Measurements from ENCODE around the gene PRLHR. TPM values are rescaled to one million over a fixed set of nuclear protein-coding genes. Genes with fewer than 3 reads are reported as not detected.
A peak's percentile ranks its signal among the peaks of the same experiment; 100 is the strongest.

The PRLHR gene
- polyA plus RNA-seq (2013): not detected

DNA sequence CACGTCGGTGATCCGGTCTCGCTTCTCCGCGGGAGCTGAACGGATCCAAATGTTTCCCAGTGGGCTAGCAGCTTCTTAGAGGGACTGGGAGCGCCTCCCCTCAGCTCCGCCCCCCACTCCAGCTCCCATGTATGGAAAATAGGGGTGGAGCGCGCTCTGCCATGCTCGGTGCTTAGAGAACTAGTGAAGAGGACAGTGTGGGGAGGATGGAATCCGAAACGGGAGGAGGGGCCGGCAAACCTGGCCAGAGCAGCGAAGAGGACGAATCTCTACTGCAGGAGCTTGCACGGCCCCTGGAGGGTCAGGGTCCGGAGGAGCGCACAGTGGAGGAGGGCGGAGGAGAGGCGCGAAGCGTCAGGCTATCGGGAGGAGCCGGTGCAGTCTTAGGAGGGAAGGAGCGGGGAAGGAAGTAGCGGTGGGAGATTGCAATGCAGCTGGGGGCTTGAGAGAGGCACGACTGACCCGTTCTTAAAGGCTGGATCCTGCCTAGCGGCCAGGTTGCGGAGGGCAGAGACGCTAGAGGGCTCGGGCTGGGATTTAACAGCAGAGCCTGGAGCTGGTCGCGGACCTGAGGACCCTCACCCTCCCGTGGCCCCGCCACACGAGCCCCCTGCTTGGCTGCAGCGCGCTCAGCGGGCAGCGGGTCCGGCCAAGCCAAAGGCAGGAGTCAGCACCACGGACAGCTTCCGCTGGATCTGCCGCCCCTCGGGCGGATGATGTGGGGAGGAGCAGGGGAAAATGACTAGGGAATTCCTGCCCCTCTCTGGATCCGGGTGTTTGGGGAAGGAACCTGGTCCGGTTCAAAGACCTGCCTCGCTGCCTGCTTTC, at the start of gene PRLHR:
Gene PRLHR, minus strand, starts transcription at position 51 of the 828 bp plus-strand sequence. CDS start 404 bp downstream, outside the sequence.
- ChIA-PET CTCF (interaction anchor here (1.0 to 2.0 kb wide), 3 partner anchors 10 to 203 kb away, joined by 3 to 6 read pairs (median 5); no protein-coding TSS in a partner anchor), POLR2A (no interaction called here)
- no peaks in the 10 kb centered on the region for H3K36me3 ChIP-seq (ENCODE audit: control insufficient read depth in 4 of 4, insufficient read depth in 4 of 4, low read length in 3 of 4)
- no peak within 1 kb of the TSS for H3K4me3 ChIP-seq (ENCODE audit: control insufficient read depth in 1 of 7, extremely low read depth in 1 of 7, insufficient read depth in 4 of 7, low read depth in 2 of 7, low read length in 6 of 7)
- 3% methylated on average over 22 of the region's 52 CpGs for WGBS (ENCODE audit: insufficient coverage)
- peaks cover 21 to 87% (median 42%) of the 10 kb centered on the region in 5 experiments for H3K27me3 ChIP-seq (replicated peaks in 2 of 5; ENCODE audit: control insufficient read depth in 4 of 5, insufficient read depth in 5 of 5, low read length in 4 of 5)
- peak in 2 of 3 donors; percentile 24 to 33 for DNase-seq
- peaks cover 0 to 11% (median 4%) of the 10 kb centered on the region in 5 experiments for H3K9me3 ChIP-seq (ENCODE audit: control extremely low read depth in 1 of 5, control insufficient read depth in 4 of 5, insufficient read depth in 2 of 5, low read depth in 1 of 5, low read length in 4 of 5)
- H3K4me1 ChIP-seq (ENCODE audit: control extremely low read depth in 1 of 4, control insufficient read depth in 4 of 4, insufficient read depth in 4 of 4, low read length in 3 of 4): peaks cover 0 to 3% (median 0%) of the 10 kb centered on the region in 4 experiments
- no peak within 1 kb of the TSS for H3K27ac ChIP-seq (ENCODE audit: insufficient read depth in 1 of 2, low read depth in 1 of 2, low read length in 2 of 2, poor library complexity in 1 of 2, severe bottlenecking in 2 of 2)

DNA sequence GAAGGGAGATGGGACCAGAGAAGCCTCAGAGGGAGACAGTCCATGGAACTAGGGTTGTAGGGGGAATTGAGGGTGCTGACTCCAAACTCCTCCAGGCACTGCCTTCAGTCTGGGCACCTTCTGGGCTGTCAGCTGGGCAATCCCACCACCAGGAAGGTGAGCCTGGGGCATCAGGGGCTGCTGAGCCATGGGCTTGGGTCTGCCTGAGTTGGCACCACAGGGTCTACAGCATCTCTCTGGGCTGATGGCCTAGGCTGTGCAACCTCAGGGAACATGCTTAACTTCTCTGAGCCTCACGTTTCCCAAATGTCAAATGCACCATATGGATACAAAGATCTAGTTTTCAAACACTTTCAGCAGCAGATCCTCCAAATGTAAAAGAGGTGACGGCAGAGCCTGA, 46.8 kb upstream of the PRLHR start:
- Histone ChIP-seq H3K4me3 (ENCODE audit: control insufficient read depth in 1 of 7, extremely low read depth in 1 of 7, insufficient read depth in 4 of 7, low read depth in 2 of 7, low read length in 6 of 7) (no peak overlapping the region), H3K36me3 (ENCODE audit: control insufficient read depth in 4 of 4, insufficient read depth in 4 of 4, low read length in 3 of 4) (no peaks in the 10 kb centered on the region), H3K27ac (ENCODE audit: insufficient read depth in 1 of 2, low read depth in 1 of 2, low read length in 2 of 2, poor library complexity in 1 of 2, severe bottlenecking in 2 of 2) (no peak overlapping the region), H3K9me3 (ENCODE audit: control extremely low read depth in 1 of 5, control insufficient read depth in 4 of 5, insufficient read depth in 2 of 5, low read depth in 1 of 5, low read length in 4 of 5) (peaks cover 1 to 14% (median 4%) of the 10 kb centered on the region in 5 experiments), H3K4me1 (ENCODE audit: control extremely low read depth in 1 of 4, control insufficient read depth in 4 of 4, insufficient read depth in 4 of 4, low read length in 3 of 4) (no peaks in the 10 kb centered on the region), H3K27me3 (replicated peaks in 2 of 5; ENCODE audit: control insufficient read depth in 4 of 5, insufficient read depth in 5 of 5, low read length in 4 of 5) (peaks cover 0 to 35% (median 8%) of the 10 kb centered on the region in 5 experiments)
- CTCF ChIA-PET: no interaction called here
- no peak for DNase-seq
- WGBS (ENCODE audit: insufficient coverage): no CpG with 5 or more reads among the region's 2 CpGs
- POLR2A ChIA-PET: no interaction called here

DNA sequence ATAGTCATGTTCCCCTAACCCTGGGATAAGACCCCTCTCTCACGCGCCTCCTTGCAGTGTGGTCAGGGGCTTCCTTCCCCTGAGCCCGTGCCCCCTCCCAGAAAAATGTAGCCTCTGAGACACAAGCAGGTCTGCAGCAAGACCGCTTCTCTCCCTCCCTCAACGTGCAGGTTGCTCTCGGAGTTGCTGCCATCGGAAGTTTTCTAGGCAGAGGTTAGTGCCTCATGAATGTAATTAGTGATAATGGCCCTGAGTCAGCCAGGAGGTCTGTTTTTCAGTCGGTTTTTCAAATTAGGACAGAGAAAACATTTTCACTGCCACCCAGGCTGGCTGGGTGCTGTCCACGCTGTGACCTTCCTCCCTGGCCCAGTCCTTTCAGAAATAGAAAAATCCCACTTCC, 43.2 kb upstream of the PRLHR start:
- WGBS (ENCODE audit: insufficient coverage): 76% methylated on average over 4 of the region's 9 CpGs
- no peak for DNase-seq
- peaks cover 1 to 17% (median 4%) of the 10 kb centered on the region in 5 experiments for H3K9me3 ChIP-seq (ENCODE audit: control extremely low read depth in 1 of 5, control insufficient read depth in 4 of 5, insufficient read depth in 2 of 5, low read depth in 1 of 5, low read length in 4 of 5)
- peaks cover 0 to 59% (median 12%) of the 10 kb centered on the region in 5 experiments for H3K27me3 ChIP-seq (replicated peaks in 2 of 5; ENCODE audit: control insufficient read depth in 4 of 5, insufficient read depth in 5 of 5, low read length in 4 of 5)
- CTCF ChIA-PET: interaction anchor here (1.3 kb wide), 1 partner anchor 11 kb away, joined by 3 read pairs; no protein-coding TSS in a partner anchor
- H3K4me3 ChIP-seq (ENCODE audit: control insufficient read depth in 1 of 7, extremely low read depth in 1 of 7, insufficient read depth in 4 of 7, low read depth in 2 of 7, low read length in 6 of 7): no peak overlapping the region
- H3K36me3 ChIP-seq (ENCODE audit: control insufficient read depth in 4 of 4, insufficient read depth in 4 of 4, low read length in 3 of 4): no peaks in the 10 kb centered on the region
- H3K4me1 ChIP-seq (ENCODE audit: control extremely low read depth in 1 of 4, control insufficient read depth in 4 of 4, insufficient read depth in 4 of 4, low read length in 3 of 4): no peaks in the 10 kb centered on the region
- no peak overlapping the region for H3K27ac ChIP-seq (ENCODE audit: insufficient read depth in 1 of 2, low read depth in 1 of 2, low read length in 2 of 2, poor library complexity in 1 of 2, severe bottlenecking in 2 of 2)
- POLR2A ChIA-PET: no interaction called here

DNA sequence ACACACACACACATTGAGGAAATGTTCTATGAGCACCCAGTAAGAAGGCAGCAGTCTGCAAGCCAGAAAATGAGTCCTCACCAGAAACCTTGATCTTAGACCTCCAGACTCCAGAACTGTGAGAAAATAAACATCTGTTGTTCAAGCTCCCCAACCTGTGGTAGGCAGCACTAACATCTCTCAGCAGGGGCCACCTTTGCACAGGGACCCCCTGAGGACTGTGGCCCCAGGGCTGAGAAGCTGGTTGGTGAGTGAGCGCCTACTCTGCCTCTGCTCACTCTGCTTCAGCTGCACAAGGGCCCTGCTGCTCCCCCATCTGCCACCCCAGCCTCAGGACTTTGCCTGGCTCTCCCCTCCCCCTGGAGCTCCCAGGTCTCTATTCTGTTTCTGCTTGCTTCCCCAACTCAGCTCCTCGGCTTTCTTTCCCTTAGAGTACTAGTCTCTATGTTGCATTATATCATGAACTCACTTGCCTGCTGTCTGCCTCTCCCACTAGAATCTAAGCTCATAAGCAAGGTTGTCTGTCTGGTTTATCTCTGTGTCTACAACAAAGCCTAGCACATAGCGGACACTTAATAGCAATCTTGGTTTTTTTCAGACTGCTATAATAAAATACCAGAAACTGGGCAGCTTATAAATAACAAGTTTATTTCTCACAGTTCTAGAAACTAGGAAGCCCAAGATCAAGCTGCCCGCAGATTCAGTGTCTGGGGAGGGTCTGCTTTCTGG, 40.4 kb upstream of the PRLHR start:
- no peaks in the 10 kb centered on the region for H3K36me3 ChIP-seq (ENCODE audit: control insufficient read depth in 4 of 4, insufficient read depth in 4 of 4, low read length in 3 of 4)
- ChIA-PET CTCF (no interaction called here), POLR2A (no interaction called here)
- H3K27me3 ChIP-seq (replicated peaks in 2 of 5; ENCODE audit: control insufficient read depth in 4 of 5, insufficient read depth in 5 of 5, low read length in 4 of 5): peaks cover 0 to 58% (median 8%) of the 10 kb centered on the region in 5 experiments
- H3K4me3 ChIP-seq (ENCODE audit: control insufficient read depth in 1 of 7, extremely low read depth in 1 of 7, insufficient read depth in 4 of 7, low read depth in 2 of 7, low read length in 6 of 7): no peak overlapping the region
- no peaks in the 10 kb centered on the region for H3K4me1 ChIP-seq (ENCODE audit: control extremely low read depth in 1 of 4, control insufficient read depth in 4 of 4, insufficient read depth in 4 of 4, low read length in 3 of 4)
- H3K9me3 ChIP-seq (ENCODE audit: control extremely low read depth in 1 of 5, control insufficient read depth in 4 of 5, insufficient read depth in 2 of 5, low read depth in 1 of 5, low read length in 4 of 5): peaks cover 0 to 9% (median 4%) of the 10 kb centered on the region in 5 experiments
- H3K27ac ChIP-seq (ENCODE audit: insufficient read depth in 1 of 2, low read depth in 1 of 2, low read length in 2 of 2, poor library complexity in 1 of 2, severe bottlenecking in 2 of 2): no peak overlapping the region
- no peak for DNase-seq
- 85% methylated on average over 3 of the region's 4 CpGs for WGBS (ENCODE audit: insufficient coverage)

DNA sequence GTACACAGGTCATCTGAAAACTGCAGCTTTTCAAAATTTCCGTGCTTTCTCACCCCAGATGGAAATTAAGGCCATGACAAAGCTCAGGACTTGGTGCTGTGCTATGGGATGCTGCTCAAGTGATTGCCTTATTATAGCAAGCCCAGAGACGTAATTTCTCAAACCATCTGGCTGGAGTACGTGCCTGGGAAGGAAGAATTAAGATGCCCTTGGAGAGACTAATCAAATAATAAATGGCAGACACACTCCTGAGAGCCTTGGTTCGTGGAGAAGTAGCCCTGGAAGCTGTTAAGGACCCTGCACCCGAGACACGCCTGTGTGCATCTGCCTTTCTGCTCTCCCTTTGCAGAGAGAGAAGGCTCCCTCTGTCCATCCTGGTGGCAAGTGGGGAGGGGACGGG, 38.3 kb upstream of the PRLHR start:
- Histone ChIP-seq H3K9me3 (ENCODE audit: control extremely low read depth in 1 of 5, control insufficient read depth in 4 of 5, insufficient read depth in 2 of 5, low read depth in 1 of 5, low read length in 4 of 5) (peaks cover 0 to 3% (median 0%) of the 10 kb centered on the region in 5 experiments), H3K27me3 (replicated peaks in 2 of 5; ENCODE audit: control insufficient read depth in 4 of 5, insufficient read depth in 5 of 5, low read length in 4 of 5) (peaks cover 0 to 54% (median 9%) of the 10 kb centered on the region in 5 experiments), H3K4me3 (ENCODE audit: control insufficient read depth in 1 of 7, extremely low read depth in 1 of 7, insufficient read depth in 4 of 7, low read depth in 2 of 7, low read length in 6 of 7) (no peak overlapping the region), H3K4me1 (ENCODE audit: control extremely low read depth in 1 of 4, control insufficient read depth in 4 of 4, insufficient read depth in 4 of 4, low read length in 3 of 4) (no peaks in the 10 kb centered on the region), H3K36me3 (ENCODE audit: control insufficient read depth in 4 of 4, insufficient read depth in 4 of 4, low read length in 3 of 4) (no peaks in the 10 kb centered on the region), H3K27ac (ENCODE audit: insufficient read depth in 1 of 2, low read depth in 1 of 2, low read length in 2 of 2, poor library complexity in 1 of 2, severe bottlenecking in 2 of 2) (no peak overlapping the region)
- WGBS (ENCODE audit: insufficient coverage): 79% methylated on average over 7 of the region's 7 CpGs
- ChIA-PET CTCF (interaction anchor here (1.0 kb wide), 1 partner anchor 171 kb away, joined by 3 read pairs; no protein-coding TSS in a partner anchor), POLR2A (interaction anchor here (0.5 to 0.8 kb wide), 2 partner anchors 225 to 628 kb away, joined by 3 to 4 read pairs; no protein-coding TSS in a partner anchor)
- DNase-seq: no peak

DNA sequence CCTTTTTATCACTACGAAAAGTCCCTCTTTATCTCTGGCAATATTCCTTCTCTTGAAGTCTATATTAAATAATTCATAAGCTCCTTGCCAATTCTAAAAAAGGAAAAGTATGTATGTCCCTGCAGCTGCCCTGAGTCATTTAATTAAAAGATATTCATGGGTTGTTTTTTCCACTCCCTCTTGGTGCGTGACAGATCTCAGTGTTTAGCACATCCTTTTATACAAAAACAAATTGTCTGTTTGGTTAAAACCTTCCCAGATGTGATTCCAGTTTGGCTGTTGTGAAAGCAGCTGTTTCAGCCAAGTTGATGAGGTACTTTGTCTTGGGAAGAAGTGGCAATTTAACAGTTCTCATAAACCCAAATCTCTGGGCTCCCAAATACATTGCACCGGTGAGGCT, 33.8 kb upstream of the PRLHR start:
- Histone ChIP-seq H3K9me3 (ENCODE audit: control extremely low read depth in 1 of 5, control insufficient read depth in 4 of 5, insufficient read depth in 2 of 5, low read depth in 1 of 5, low read length in 4 of 5) (no peaks in the 10 kb centered on the region), H3K27me3 (replicated peaks in 2 of 5; ENCODE audit: control insufficient read depth in 4 of 5, insufficient read depth in 5 of 5, low read length in 4 of 5) (peaks cover 0 to 41% (median 7%) of the 10 kb centered on the region in 5 experiments), H3K36me3 (ENCODE audit: control insufficient read depth in 4 of 4, insufficient read depth in 4 of 4, low read length in 3 of 4) (no peaks in the 10 kb centered on the region), H3K4me3 (ENCODE audit: control insufficient read depth in 1 of 7, extremely low read depth in 1 of 7, insufficient read depth in 4 of 7, low read depth in 2 of 7, low read length in 6 of 7) (no peak overlapping the region), H3K27ac (ENCODE audit: insufficient read depth in 1 of 2, low read depth in 1 of 2, low read length in 2 of 2, poor library complexity in 1 of 2, severe bottlenecking in 2 of 2) (no peak overlapping the region), H3K4me1 (ENCODE audit: control extremely low read depth in 1 of 4, control insufficient read depth in 4 of 4, insufficient read depth in 4 of 4, low read length in 3 of 4) (no peaks in the 10 kb centered on the region)
- CTCF ChIA-PET: no interaction called here
- 100% methylated on average over 1 of the region's 3 CpGs for WGBS (ENCODE audit: insufficient coverage)
- no peak for DNase-seq
- POLR2A ChIA-PET: no interaction called here

DNA sequence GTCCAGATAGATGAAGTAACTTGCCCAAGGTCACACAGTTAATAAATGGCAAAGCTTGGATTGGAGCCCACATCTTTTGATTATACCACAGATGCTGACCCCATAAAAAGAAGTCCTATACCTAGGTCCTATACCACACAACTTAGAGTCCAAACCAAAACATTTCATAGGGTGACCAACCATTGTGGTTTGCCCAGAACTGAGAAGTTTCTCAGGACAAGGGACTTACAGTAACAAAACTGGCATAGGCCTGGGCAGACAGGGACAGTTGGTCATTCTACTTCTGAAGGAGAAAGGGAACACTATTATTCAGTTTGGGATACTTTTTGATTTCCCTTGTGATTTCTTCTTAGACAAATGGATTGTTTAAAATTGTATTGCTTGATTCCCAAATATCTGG, 32.9 kb upstream of the PRLHR start:
- Histone ChIP-seq H3K4me1 (ENCODE audit: control extremely low read depth in 1 of 4, control insufficient read depth in 4 of 4, insufficient read depth in 4 of 4, low read length in 3 of 4) (no peaks in the 10 kb centered on the region), H3K36me3 (ENCODE audit: control insufficient read depth in 4 of 4, insufficient read depth in 4 of 4, low read length in 3 of 4) (no peaks in the 10 kb centered on the region), H3K9me3 (ENCODE audit: control extremely low read depth in 1 of 5, control insufficient read depth in 4 of 5, insufficient read depth in 2 of 5, low read depth in 1 of 5, low read length in 4 of 5) (no peaks in the 10 kb centered on the region), H3K27ac (ENCODE audit: insufficient read depth in 1 of 2, low read depth in 1 of 2, low read length in 2 of 2, poor library complexity in 1 of 2, severe bottlenecking in 2 of 2) (no peak overlapping the region), H3K27me3 (replicated peaks in 2 of 5; ENCODE audit: control insufficient read depth in 4 of 5, insufficient read depth in 5 of 5, low read length in 4 of 5) (peaks cover 0 to 34% (median 5%) of the 10 kb centered on the region in 5 experiments), H3K4me3 (ENCODE audit: control insufficient read depth in 1 of 7, extremely low read depth in 1 of 7, insufficient read depth in 4 of 7, low read depth in 2 of 7, low read length in 6 of 7) (no peak overlapping the region)
- POLR2A ChIA-PET: no interaction called here
- CTCF ChIA-PET: no interaction called here
- DNase-seq: no peak
